SK-N-SH (cell line): Measurements from ENCODE around the gene CLEC5A. TPM values are rescaled to one million over a fixed set of nuclear protein-coding genes. Genes with fewer than 3 reads are reported as not detected.
A peak's percentile ranks its signal among the peaks of the same experiment; 100 is the strongest.

Experiments used
- CTCF ChIA-PET: fragments of 300-600, 350-600 bp; formaldehyde crosslinking; extraction: SDS; loops from one replicate; lab custom pipeline; 2021; lab: Yijun Ruan, JAX
- POLR2A ChIA-PET: fragments of 350-600 bp; sonication (Branson Sonifier 250); formaldehyde crosslinking; extraction: SDS; loops from one replicate; lab custom pipeline; 2020; ENCODE audit warnings: antibody characterized with exemption, inconsistent platforms; lab: Yijun Ruan, JAX
- DNase-seq: peaks from one replicate; pipeline ENCODE4 v3.0.0; 2012
- H2AFZ ChIP-seq: fragments of 200-600 bp; sonication (generic); 2 replicates; pipeline ENCODE4 v1.8.1; 2016; ENCODE audit warnings: antibody characterized with exemption, mild to moderate bottlenecking, low read depth
- H3F3A ChIP-seq: fragments of 200-600 bp; sonication (generic); replicated peaks from 2 replicates; pipeline ENCODE3; 2016; ENCODE audit warnings: antibody characterized with exemption, mild to moderate bottlenecking; ENCODE audit not compliant: insufficient read depth
- H3K27ac ChIP-seq, 2 experiments: fragments of 200-500 bp in 1 of 2; fragments of 200-600 bp in 1 of 2; sonication (Bioruptor generic) in 1 of 2; sonication (generic), shearing (Covaris generic) in 1 of 2; 2 replicates each; pipeline versions ENCODE4 v1.5.1 to v1.6.1; 2014 to 2016; ENCODE audit warnings: low read depth in 2 of 2, inconsistent platforms in 1 of 2, low read length in 1 of 2, mild to moderate bottlenecking in 1 of 2, mixed read lengths in 1 of 2
- H3K27me3 ChIP-seq: fragments of 200-600 bp; sonication (generic), shearing (Covaris generic); 2 replicates; pipeline ENCODE4 v1.6.1; 2016; ENCODE audit warnings: mixed run types; ENCODE audit not compliant: insufficient read depth
- H3K36me3 ChIP-seq, 2 experiments: fragments of 200-500 bp in 1 of 2; fragments of 200-600 bp in 1 of 2; sonication (Bioruptor generic) in 1 of 2; sonication (generic) in 1 of 2; replicated peaks in 1 of 2; 2 replicates each; pipeline versions ENCODE3 to v1.5.1; 2014 to 2016; ENCODE audit warnings: low read length in 1 of 2, mild to moderate bottlenecking in 1 of 2; ENCODE audit not compliant: insufficient read depth in 2 of 2, control insufficient read depth in 1 of 2
- H3K4me1 ChIP-seq, 2 experiments: fragments of 200-500 bp in 1 of 2; fragments of 200-600 bp in 1 of 2; sonication (Bioruptor generic) in 1 of 2; sonication (generic), shearing (Covaris generic) in 1 of 2; 2 replicates each; pipeline versions ENCODE4 v1.5.1 to v1.6.1; 2014 to 2016; ENCODE audit warnings: low read depth in 1 of 2, low read length in 1 of 2, mixed run types in 1 of 2; ENCODE audit not compliant: insufficient read depth in 2 of 2, control insufficient read depth in 1 of 2
- H3K4me2 ChIP-seq: fragments of 200-600 bp; sonication (generic), shearing (Covaris generic); 2 replicates; pipeline ENCODE4 v1.6.1; 2017; ENCODE audit warnings: mixed run types
- H3K4me3 ChIP-seq, 2 experiments: fragments of 200-500 bp in 1 of 2; fragments of 200-600 bp in 1 of 2; sonication (Bioruptor generic) in 1 of 2; sonication (generic), shearing (Covaris generic) in 1 of 2; 2 replicates each; pipeline versions ENCODE4 v1.5.1 to v1.8.1; 2014 to 2016; ENCODE audit warnings: low read depth in 2 of 2, inconsistent platforms in 1 of 2, low read length in 1 of 2, mild to moderate bottlenecking in 1 of 2, mixed read lengths in 1 of 2, moderate library complexity in 1 of 2
- H3K79me2 ChIP-seq: fragments of 200-600 bp; sonication (generic); 2 replicates; pipeline ENCODE4 v1.8.1; 2017; ENCODE audit warnings: mild to moderate bottlenecking; ENCODE audit not compliant: insufficient read depth
- H3K9ac ChIP-seq: fragments of 200-600 bp; sonication (generic); 2 replicates; pipeline ENCODE4 v1.6.1; 2017; ENCODE audit warnings: mixed run types
- H3K9me2 ChIP-seq: fragments of 200-600 bp; sonication (generic); 2 replicates; pipeline ENCODE4 v1.6.1; 2017; ENCODE audit warnings: mixed run types
- H3K9me3 ChIP-seq: fragments of 200-600 bp; sonication (generic); 2 replicates; pipeline ENCODE4 v1.6.1; 2017; ENCODE audit warnings: mixed run types, mild to moderate bottlenecking, moderate library complexity
- H4K20me1 ChIP-seq: fragments of 200-600 bp; sonication (generic); 2 replicates; pipeline ENCODE4 v1.6.1; 2017; ENCODE audit warnings: mild to moderate bottlenecking, mixed run types; ENCODE audit not compliant: insufficient read depth
- EP300 ChIP-seq, 2 experiments: IDR thresholded peaks; 2 replicates each; pipeline versions ENCODE4 v1.4.0 to v1.6.1; 2012; ENCODE audit warnings: borderline replicate concordance in 1 of 2, low read depth in 1 of 2, low read length in 1 of 2
- FOSL2 ChIP-seq: IDR thresholded peaks from 2 replicates; pipeline ENCODE4 v1.4.0; 2012; ENCODE audit warnings: low read depth, mild to moderate bottlenecking, moderate library complexity, borderline replicate concordance
- FOXJ3 ChIP-seq: sonication (generic); formaldehyde crosslinking; IDR thresholded peaks from 2 replicates; pipeline ENCODE4 v1.5.1; 2020; ENCODE audit warnings: mild to moderate bottlenecking, missing genetic modification reagents
- FOXM1 ChIP-seq: IDR thresholded peaks from 2 replicates; pipeline ENCODE4 v1.4.0; 2012; ENCODE audit warnings: low read depth, mild to moderate bottlenecking
- JUND ChIP-seq: IDR thresholded peaks from 2 replicates; pipeline ENCODE4 v1.4.0; 2012
- MEF2A ChIP-seq: IDR thresholded peaks from 2 replicates; pipeline ENCODE4 v1.4.0; 2012; ENCODE audit warnings: low read depth, borderline replicate concordance
- MXI1 ChIP-seq: IDR thresholded peaks from 2 replicates; pipeline ENCODE4 v1.6.1; 2012; ENCODE audit warnings: mild to moderate bottlenecking, low read depth, low read length, improper control_type of control experiment
- NRF1 ChIP-seq: IDR thresholded peaks from 2 replicates; pipeline ENCODE4 v1.6.1; 2012; ENCODE audit warnings: low read depth, mild to moderate bottlenecking, low read length
- POLR2AphosphoS5 ChIP-seq: IDR thresholded peaks from 2 replicates; pipeline ENCODE4 v1.6.1; 2012; ENCODE audit warnings: low read depth, low read length
- RCOR1 ChIP-seq: fragments of 150-350 bp; IDR thresholded peaks from 2 replicates; pipeline ENCODE4 v1.6.1; 2017; ENCODE audit warnings: antibody characterized with exemption, low read length
- REST ChIP-seq: IDR thresholded peaks from 2 replicates; pipeline ENCODE4 v1.6.1; 2012; ENCODE audit warnings: mild to moderate bottlenecking, low read depth, low read length, moderate library complexity
- TAF1 ChIP-seq: IDR thresholded peaks from 2 replicates; pipeline ENCODE4 v1.6.1; 2012; ENCODE audit warnings: low read depth, mild to moderate bottlenecking, low read length, moderate library complexity, borderline replicate concordance
- TCF12 ChIP-seq: IDR thresholded peaks from 2 replicates; pipeline ENCODE4 v1.4.0; 2012
- TEAD4 ChIP-seq: IDR thresholded peaks from 2 replicates; pipeline ENCODE4 v1.4.0; 2012; ENCODE audit warnings: mild to moderate bottlenecking, borderline replicate concordance; ENCODE audit not compliant: insufficient read depth
- WGBS: methylation state at CpG from one replicate; pipeline ENCODE4 v1.1.6; 2017; ENCODE audit warnings: low lambda C conversion rate; 5-methylcytosine and 5-hydroxymethylcytosine counted together
- polyA plus RNA-seq, 3 experiments: library from polyadenylated mRNA; depleted of rRNA; stranded (reverse); fragments of >200 nt; gene quantifications; 2 replicates each; pipeline ENCODE4 v1.2.3, GENCODE V29; 2012
- TF ChIP-seq, protein P1 (sequence below): IDR thresholded peaks from 2 replicates; pipeline ENCODE4 v1.4.0; 2012; ENCODE audit warnings: low read depth

Gene CLEC5A
- polyA plus RNA-seq, 1 of the 3 experiments (the other 2 are of a cell fraction): not detected

GRCh38 chr7:141992688-141993087 is 45.9 kb upstream of the CLEC5A start:
- H2AFZ ChIP-seq: peak overlapping the region; percentile 2; the same call in 1 of the 2 replicates
- 16% methylated on average over 4 of the region's 4 CpGs for WGBS
- H3K9ac ChIP-seq: no peak overlapping the region
- H3K9me2 ChIP-seq: no peaks in the 10 kb centered on the region
- no peaks in the 10 kb centered on the region for H3K79me2 ChIP-seq
- no peaks in the 10 kb centered on the region for H3K36me3 ChIP-seq
- H3K4me2 ChIP-seq: no peak overlapping the region
- 0 out of 4 replicates have a peak, but pooled peaks cover 0 to 4% of the 10 kb centered on the region in 2 experiments for H3K4me1 ChIP-seq
- no peaks in the 10 kb centered on the region for H3K27me3 ChIP-seq
- no peak overlapping the region for H3K4me3 ChIP-seq
- TF ChIP-seq JUND (no peak), RCOR1 (no peak), NRF1 (no peak), MEF2A (no peak), FOXM1 (no peak), FOSL2 (no peak), TAF1 (no peak)
- H3F3A ChIP-seq: no peaks in the 10 kb centered on the region
- ChIA-PET CTCF (interaction anchor here (7.3 kb wide), 1 partner anchor 16 kb away, joined by 43 read pairs; no protein-coding TSS in a partner anchor), POLR2A (no interaction called here)
- H4K20me1 ChIP-seq: no peaks in the 10 kb centered on the region
- no peak overlapping the region for H3K27ac ChIP-seq
- no peaks in the 10 kb centered on the region for H3K9me3 ChIP-seq
- no peak for DNase-seq

- H3K27me3 ChIP-seq: no peaks in the 10 kb centered on the region
- TF ChIP-seq TCF12 (no peak), REST (no peak), EP300 (IDR thresholded peaks at IDR 0.05; ENCODE audit: borderline replicate concordance in 1 of 2, low read depth in 1 of 2, low read length in 1 of 2) (no peak), NRF1 (no peak), MXI1 (no peak), TEAD4 (no peak), FOXJ3 (CRISPR knock-in tag) (no peak), POLR2AphosphoS5 (no peak)
- TF ChIP-seq, protein P1, sequence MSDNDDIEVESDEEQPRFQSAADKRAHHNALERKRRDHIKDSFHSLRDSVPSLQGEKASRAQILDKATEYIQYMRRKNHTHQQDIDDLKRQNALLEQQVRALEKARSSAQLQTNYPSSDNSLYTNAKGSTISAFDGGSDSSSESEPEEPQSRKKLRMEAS: no peak
- POLR2A ChIA-PET: no interaction called here
- H3K9me3 ChIP-seq: no peaks in the 10 kb centered on the region
- no peak overlapping the region for H3K27ac ChIP-seq
- CTCF ChIA-PET: interaction anchor here (7.3 kb wide), 1 partner anchor 16 kb away, joined by 43 read pairs; no protein-coding TSS in a partner anchor
- H3K9ac ChIP-seq: no peak overlapping the region
- DNase-seq: no peak
- no peak overlapping the region for H2AFZ ChIP-seq
- no peaks in the 10 kb centered on the region for H4K20me1 ChIP-seq
- H3K4me3 ChIP-seq: no peak overlapping the region
- 0 out of 4 replicates have a peak, but pooled peaks cover 0 to 4% of the 10 kb centered on the region in 2 experiments for H3K4me1 ChIP-seq
- no peaks in the 10 kb centered on the region for H3K79me2 ChIP-seq
- no peaks in the 10 kb centered on the region for H3F3A ChIP-seq
- 28% methylated on average over 2 of the region's 2 CpGs for WGBS
- no peak overlapping the region for H3K4me2 ChIP-seq
- no peaks in the 10 kb centered on the region for H3K9me2 ChIP-seq
- H3K36me3 ChIP-seq: no peaks in the 10 kb centered on the region
Observed at GRCh38 chr7:141992156-141992555, 45.4 kb upstream of the CLEC5A start.
